AG10803 (cell line): ENCODE measurements around the gene RTCA.

Experiments
- DNase-seq: peaks from one replicate; pipeline ENCODE4 v3.0.0; 2010; ENCODE audit warnings: low read depth
- H3K4me3 ChIP-seq: 2 replicates; pipeline ENCODE4 v1.5.1; 2011; ENCODE audit warnings: mild to moderate bottlenecking, low read length, control low read depth
- CTCF ChIP-seq: conservative IDR thresholded peaks from 2 replicates; pipeline ENCODE4 v1.5.1; 2011; ENCODE audit warnings: mild to moderate bottlenecking, low read length, control low read depth, inconsistent platforms

The RTCA gene

DNA sequence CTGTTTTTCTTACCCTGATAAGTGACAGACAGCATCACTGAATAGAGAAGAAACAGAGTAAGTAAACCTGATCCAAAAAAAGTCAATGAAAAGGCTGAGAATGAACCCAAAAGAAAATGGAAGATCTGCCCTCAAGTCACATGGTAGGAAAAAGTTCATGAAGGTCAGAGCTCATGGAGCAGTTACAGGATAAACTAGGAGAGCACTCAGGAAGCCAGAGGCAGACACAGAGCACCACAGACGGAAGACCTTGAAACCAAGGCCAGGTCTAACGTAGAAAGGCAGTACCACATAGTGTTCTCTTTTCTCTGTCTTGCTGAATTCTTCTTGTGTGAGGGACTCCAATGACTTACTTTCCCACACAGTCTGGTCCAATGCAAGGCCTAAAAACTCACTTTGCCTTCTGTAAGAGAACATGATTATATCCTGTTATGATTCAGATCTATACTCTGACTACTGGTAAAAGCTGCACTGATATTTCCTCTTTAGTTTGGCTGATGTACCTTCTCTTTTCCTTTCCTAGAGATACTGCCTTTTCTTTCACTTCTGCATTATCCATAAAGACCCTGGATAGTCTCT is 40.8 kb downstream of the RTCA start:
- H3K4me3 ChIP-seq = no peak overlapping the region
- TF ChIP-seq CTCF = no peak
- no peak for DNase-seq

GRCh38 chr1:100308777-100309176 is 42.8 kb downstream of the RTCA start:
- TF ChIP-seq CTCF = no peak
- H3K4me3 ChIP-seq = no peak overlapping the region
- peak; percentile 40 for DNase-seq

GRCh38 chr1:100309863-100310262 is 43.8 kb downstream of the RTCA start:
- H3K4me3 ChIP-seq = no peak overlapping the region
- DNase-seq = no peak
- TF ChIP-seq CTCF = no peak

DNA sequence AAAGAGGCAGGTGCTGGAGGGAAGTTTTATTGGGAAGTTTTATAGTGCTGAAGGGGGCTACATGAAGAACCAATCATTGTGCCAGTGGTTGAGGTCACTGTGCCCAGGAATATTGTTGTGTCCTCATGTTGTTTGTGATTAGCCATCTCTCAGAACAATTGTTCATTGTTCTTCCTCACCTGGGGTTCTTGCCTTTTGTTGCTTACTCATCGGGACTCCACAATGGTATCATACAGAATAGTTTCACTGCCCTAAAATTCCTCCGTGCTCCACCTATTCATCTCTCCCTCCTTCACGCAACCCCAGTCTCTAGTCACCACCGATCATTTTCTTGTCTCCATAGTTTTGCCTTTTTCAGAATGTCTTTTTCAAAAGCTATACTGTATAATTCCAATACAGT is 47.4 kb downstream of the RTCA start:
- DNase-seq = no peak
- no peak overlapping the region for H3K4me3 ChIP-seq
- no peak for TF ChIP-seq CTCF

DNA sequence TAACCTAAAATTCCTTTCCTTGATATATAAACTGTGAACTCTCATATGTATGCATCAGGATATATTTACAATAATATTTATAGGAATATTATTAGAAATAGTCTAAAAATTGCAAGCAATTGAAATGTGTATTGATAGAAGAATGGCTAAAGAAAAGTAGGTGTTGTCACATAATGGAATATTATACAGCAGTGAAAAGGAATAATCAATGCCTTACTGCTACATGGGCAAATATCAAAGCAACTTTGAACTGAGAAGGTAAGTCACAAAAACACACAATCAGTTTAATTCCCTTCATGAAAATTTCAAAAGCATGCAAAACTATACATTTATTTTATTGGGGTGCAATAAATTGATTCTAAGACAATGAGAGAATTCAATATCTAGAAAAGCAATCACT is 50.6 kb downstream of the RTCA start:
- DNase-seq = no peak
- TF ChIP-seq CTCF = no peak
- H3K4me3 ChIP-seq = no peak overlapping the region

GRCh38 chr1:100320311-100321099 is 54.5 kb downstream of the RTCA start:
- TF ChIP-seq CTCF = no peak
- H3K4me3 ChIP-seq = no peak overlapping the region
- DNase-seq = no peak

- DNase-seq = no peak
- H3K4me3 ChIP-seq = no peak overlapping the region
Observed at GRCh38 chr1:100321100-100321493, 55.1 kb downstream of the RTCA start.

More at GRCh38 chr1:100321100-100321493, 55.1 kb downstream of the RTCA start:
- TF ChIP-seq CTCF = no peak
